Endometrium (tissue), 2 donors: ENCODE results near the gene EYS.
"Not testable (repeated sequence)": the region's sequence is repeated elsewhere in the genome, so short reads cannot be mapped to it uniquely, and the experiment has no call there.

ENCODE experiments used
- FAIRE-seq: peaks from 2 replicates; lab custom pipeline; 2012; peaks lifted over from hg19 to GRCh38; lab: Jason Lieb, UNC
- donor health status: control.
- donor health status: control.

The EYS gene

DNA sequence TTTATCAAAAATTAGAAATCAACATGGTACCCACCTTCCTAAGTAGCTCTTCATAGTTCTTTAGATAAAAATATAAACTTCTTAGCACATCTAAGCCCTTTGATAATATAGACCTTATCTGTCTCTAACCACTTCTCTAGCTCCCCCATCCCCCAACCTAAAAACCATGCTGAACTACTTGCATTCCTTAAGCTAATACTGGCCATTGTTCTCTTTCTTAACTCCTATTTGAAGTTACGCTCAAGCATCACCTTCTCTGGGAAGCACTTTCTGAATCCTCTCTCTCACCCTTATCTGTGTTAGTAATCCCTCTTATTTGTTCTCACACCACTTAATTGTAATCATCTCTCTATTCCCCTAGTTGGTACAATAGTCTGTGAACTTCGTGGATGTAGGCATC lies 1918.5 kb downstream of the EYS start:
- no peak for FAIRE-seq

DNA sequence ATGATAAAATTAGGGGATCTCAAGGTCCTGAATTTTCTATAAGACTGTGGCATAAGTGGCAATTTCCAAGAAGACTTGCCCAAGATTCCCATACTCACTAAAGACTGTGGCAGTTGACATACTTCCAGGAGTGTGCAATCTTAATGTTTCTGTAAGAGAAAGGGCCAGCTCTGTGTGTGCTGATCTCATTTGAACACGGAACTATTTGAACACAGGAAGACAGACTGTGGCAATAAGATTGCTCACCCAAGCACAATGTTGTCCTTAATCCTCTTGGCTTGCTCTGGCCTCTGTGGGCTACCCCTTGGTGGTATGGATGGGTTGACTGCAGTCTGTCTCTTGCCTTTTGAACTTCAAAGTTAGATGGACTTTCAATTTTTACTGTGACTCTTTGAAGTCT lies 1920.0 kb downstream of the EYS start:
- FAIRE-seq: no peak

GRCh38 chr6:63785006-63785405 lies 1922.0 kb downstream of the EYS start:
- no peak for FAIRE-seq

GRCh38 chr6:63783096-63783495 lies 1923.9 kb downstream of the EYS start:
- FAIRE-seq: no peak

GRCh38 chr6:63774961-63775360 lies 1932.1 kb downstream of the EYS start:
- no peak for FAIRE-seq

- FAIRE-seq: no peak
Measured at GRCh38 chr6:63773200-63773599, 1933.8 kb downstream of the EYS start.

DNA sequence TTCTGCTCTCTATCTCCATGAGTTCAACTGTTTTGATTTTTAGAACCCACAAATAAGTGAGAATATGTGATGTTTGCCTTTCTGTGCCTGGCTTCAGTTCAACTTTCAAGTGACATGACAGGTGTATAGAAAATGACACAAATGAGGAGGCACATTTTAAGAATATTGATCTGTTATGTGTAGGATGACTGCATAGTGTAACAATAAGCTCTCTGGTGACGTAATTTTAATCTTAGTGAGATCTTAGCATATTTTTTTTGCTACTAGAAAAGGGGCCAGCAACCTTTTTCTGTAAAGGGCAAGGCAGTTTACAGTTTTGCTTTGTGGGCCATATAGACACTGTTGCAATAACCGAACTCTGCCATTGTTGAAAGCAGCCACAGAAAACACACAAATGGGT lies 1941.2 kb downstream of the EYS start:
- no peak for FAIRE-seq

DNA sequence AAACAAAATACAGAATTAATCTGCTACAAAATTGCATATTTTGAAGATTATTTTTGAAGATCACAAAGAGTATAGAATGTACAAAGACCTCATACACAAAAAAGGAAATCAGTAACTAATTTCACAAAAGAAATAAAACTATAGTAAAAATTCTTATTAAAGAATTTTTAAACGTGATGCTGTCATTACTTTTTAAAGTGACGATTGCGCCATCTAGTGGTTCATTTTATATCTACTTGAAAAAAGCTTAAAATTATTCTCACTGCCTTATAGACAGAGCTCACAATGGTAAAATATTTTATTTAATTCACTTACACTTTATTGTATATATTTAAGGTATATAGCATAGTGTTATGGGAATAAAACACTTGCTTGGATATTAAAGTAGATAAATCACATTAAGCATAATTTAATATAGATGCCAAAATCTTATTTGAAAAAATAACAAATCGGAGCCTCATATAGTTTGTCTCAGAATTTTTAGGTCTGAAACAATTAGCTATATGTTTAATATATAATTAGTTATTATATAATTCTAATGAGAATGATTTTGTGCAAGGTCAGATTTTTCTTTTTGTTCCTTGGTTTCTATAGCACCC lies 1942.6 kb downstream of the EYS start:
- FAIRE-seq: peak; percentile 98

- no peak for FAIRE-seq
Measured at GRCh38 chr6:63760199-63760598, 1946.8 kb downstream of the EYS start.

DNA sequence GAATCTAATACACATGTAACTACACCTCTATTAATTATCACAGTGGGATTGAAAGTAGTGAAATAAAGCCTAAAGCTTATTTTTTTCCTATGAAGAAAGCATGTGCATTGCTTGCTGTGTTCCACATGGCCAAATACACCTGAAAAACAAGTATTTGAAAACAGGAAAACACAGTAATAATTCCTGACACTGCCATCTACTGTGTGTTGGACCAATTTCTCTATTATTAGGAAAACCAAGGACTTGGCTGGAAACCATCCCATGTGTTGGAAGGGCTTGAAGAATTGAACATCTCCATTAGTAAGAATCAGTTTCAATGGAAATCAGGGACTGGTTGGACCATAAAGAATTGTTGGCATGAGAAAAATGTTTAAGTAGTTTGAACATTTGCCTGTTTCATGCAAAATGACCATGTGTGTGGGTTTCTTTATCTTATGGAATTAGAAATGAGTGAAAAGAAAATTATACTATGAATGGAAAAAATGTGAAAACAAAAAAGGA lies 1947.4 kb downstream of the EYS start:
- FAIRE-seq: no peak

- no peak for FAIRE-seq
Measured at GRCh38 chr6:63757826-63758225, 1949.2 kb downstream of the EYS start.

DNA sequence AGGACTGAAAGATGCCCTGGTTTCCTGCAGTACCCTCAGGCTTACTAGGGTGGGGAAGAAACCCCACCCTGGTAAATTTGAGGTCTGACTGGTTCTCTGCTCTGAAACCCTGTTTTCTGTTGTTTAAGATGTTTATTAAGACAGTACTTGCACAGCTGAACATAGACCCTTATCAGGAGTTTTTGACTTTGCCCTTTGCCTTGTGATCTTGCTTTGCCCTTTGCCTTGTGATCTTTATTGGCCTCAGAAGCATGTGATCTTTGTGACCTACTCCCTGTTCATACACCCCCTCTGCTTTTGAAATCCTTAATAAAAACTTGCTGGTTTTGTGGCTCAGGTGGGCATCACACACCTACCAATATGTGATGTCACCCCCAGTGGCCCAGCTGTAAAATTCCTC lies 1949.8 kb downstream of the EYS start:
- FAIRE-seq: not testable (repeated sequence)

DNA sequence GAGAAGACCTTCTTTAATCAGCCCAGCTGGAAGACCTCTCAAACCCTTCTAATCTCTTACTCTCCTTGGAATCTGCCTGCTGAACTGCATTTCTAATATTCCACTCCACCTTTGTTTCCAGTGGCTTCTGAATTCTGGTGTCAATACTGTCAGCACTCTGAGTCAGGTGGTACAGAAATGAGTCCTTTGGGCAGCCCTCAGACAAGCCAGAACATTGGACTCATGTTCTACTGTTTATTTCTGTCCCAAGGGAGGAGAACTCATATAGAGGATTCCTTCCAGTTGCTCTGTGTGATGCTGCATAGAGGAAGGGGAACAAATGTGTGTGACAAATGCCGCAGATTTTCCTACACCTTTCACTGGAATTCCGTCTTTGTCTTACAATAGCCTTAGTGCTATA lies 1956.6 kb downstream of the EYS start:
- no peak for FAIRE-seq

- FAIRE-seq: no peak
Measured at GRCh38 chr6:63745784-63746183, 1961.2 kb downstream of the EYS start.

DNA sequence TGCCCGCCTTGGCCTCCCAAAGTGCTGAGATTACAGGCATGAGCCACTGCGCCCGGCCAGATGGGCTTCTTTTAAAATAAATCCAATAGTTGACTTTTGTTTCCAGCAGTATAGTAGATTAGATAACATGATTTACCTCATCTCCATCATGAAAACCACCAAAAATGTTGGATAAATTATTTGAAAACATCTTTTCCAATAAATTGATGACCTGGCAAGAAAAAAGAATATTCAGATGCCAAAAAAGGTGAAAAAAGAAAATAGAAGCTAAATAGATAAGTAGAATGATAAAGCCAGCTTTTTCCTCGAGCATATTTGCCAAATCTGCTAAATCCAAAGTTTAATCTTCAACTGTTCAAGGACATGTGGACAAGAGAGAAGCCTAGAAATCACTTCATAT lies 1962.2 kb downstream of the EYS start:
- no peak for FAIRE-seq

DNA sequence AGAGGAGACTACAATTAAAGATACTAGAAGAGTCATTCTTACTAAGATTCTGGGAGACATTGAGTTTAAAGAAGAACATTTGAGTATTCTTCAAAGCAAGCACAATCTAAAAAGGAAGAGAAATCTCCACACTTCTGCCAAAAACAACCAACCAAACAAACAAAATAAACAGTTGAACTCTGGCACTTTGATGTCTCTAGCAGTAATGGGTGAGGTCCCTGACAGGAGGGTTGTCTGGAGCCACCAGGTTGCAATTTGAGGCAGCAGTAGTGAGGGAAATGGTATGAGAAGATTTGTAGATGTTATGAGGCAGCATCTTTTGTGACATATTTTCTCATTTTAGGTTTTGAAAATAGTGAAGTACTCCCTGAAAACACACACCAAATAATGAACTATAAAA lies 1963.3 kb downstream of the EYS start:
- no peak for FAIRE-seq

DNA sequence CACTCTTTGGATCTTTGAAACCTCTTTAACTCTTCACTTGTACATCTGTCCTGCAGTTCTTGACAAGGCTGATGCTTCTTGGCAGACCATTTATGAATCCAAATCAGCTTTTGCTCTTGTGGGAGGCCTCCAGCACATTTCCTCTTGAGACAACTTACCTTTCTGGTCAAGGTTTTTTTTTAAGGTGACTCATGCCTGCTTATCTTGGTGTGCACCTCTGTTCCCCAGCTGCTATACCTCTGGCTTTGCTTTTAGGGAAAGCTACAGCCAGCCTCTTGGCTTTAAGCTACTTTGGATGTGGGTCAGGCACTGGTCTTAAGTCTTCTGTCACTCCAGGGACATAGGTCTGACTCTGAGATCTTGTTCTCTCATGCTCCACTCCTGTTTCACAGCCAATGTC lies 1965.0 kb downstream of the EYS start:
- FAIRE-seq: no peak

GRCh38 chr6:63740709-63741108 lies 1966.3 kb downstream of the EYS start:
- no peak for FAIRE-seq

DNA sequence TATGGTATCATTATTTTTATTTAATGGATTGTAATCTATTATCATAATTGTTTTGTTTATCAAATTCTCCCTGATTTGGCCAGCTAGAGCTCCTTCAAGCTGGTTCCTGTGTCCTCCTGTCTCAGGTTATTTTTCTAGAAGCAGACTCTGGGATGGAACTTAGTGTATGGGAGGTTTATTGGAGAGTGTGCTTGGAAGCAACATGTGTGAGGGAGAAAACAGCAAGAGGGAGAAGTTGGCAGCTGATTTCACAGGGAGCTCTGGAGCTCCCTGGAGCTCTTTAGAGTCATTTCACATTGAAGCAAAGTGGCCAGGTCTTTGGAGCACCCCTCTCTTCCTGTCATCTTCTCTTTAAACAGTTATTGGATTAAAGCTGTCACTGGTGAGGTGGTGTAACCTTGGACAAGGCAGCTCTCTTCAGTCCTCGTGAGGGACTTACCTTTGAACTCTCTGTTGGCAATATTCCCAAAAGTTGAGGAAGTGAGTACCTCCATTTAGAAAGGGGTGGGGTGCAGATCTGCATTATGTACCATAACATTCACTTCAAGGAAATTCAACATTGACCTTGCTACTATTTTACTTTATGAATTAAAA lies 1967.8 kb downstream of the EYS start:
- FAIRE-seq: no peak

- FAIRE-seq: not testable (repeated sequence)
Measured at GRCh38 chr6:63738190-63738589, 1968.8 kb downstream of the EYS start.

DNA sequence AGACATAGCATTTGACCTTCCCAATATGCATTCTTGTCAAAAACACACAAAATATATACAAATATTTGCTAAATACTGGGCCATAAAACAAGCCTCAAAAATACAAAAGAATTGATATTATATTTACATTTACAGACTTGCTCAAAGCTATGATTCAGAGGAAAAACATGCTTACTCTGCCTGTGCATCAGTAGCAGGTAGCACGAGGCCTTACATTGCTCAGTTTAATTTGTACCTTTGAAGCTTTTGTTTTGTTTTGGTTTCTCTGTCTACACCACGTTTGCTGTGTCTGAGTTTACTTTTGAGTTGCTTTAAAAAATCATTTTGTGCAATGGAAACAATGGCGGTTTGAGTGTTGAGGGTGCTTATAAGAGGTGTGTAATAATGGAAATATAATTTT lies 1972.1 kb downstream of the EYS start:
- FAIRE-seq: no peak

- no peak for FAIRE-seq
Measured at GRCh38 chr6:63732336-63732735, 1974.7 kb downstream of the EYS start.

DNA sequence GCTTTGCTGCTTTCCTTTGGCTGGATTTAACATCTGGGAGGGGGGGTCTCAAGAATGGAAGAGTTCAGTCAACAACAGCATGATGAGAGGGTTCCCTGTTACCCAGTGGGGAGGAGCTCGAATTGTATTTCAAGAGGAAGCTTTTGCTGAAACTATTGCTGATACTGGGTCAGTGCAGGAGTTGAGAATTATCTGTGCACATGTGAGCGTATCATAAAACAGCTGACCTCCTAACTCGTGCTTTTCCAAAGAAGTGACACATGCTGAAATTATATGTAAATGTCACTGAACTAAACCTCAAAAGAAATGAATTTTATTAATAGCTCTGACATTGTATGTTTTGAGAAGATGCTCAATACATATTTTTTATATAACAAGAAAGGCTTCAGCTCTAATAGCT lies 1975.1 kb downstream of the EYS start:
- FAIRE-seq: no peak

DNA sequence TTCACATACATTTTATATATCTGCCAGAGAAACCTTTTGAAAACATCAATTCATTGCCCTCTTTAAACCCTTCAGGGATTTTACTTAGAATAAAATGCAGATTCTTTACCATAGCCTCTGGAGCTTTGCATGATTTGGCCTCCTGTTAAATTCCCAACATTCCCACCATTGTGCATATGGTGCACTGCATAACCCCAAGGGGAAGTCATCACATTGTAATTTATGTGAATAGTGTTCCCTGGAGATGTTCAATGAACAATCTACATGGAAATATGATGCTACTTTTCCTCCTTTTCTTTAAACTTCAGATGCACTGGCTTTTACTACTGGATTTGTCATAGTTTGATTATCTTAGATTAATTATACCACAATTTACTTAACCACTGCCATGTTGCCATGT lies 1976.7 kb downstream of the EYS start:
- FAIRE-seq: no peak
